GM23338 (cell line): Measurements from ENCODE around the gene RCOR1. TPM values are rescaled to one million over a fixed set of nuclear protein-coding genes. Genes with fewer than 3 reads are reported as not detected.

Source experiments
- ATAC-seq: fragments of 200-7000 bp; cut with Tn5 transposase; 3 replicates; pipeline ENCODE4 v1.9.1; 2020
- DNase-seq: peaks from one replicate; pipeline ENCODE4 v3.0.0-alpha.2; 2015; ENCODE audit warnings: low spot score
- H2AFZ ChIP-seq: fragments of 200-600 bp; sonication (generic); 2 replicates; pipeline ENCODE4 v1.8.0; 2016; ENCODE audit warnings: antibody characterized with exemption, mild to moderate bottlenecking, moderate library complexity
- H3F3A ChIP-seq: fragments of 200-600 bp; sonication (generic); replicated peaks from 2 replicates; pipeline ENCODE4 v1.8.0; 2017; ENCODE audit warnings: antibody characterized with exemption, mixed run types, low read depth
- H3K27ac ChIP-seq: fragments of 200-600 bp; sonication (generic); 2 replicates; pipeline ENCODE4 v1.6.1; 2016; ENCODE audit warnings: low read depth
- H3K27me3 ChIP-seq: fragments of 200-600 bp; sonication (generic); 2 replicates; pipeline ENCODE4 v1.8.0; 2016; ENCODE audit warnings: mild to moderate bottlenecking, mixed run types, moderate library complexity; ENCODE audit not compliant: insufficient read depth
- H3K36me3 ChIP-seq: fragments of 200-600 bp; sonication (generic); 2 replicates; pipeline ENCODE4 v1.8.0; 2016; ENCODE audit warnings: mild to moderate bottlenecking; ENCODE audit not compliant: insufficient read depth
- H3K4me1 ChIP-seq: fragments of 200-600 bp; sonication (generic); 2 replicates; pipeline ENCODE4 v1.8.0; 2016; ENCODE audit warnings: mild to moderate bottlenecking, moderate library complexity; ENCODE audit not compliant: insufficient read depth
- H3K4me2 ChIP-seq: fragments of 200-600 bp; sonication (generic); 2 replicates; pipeline ENCODE4 v1.7.1; 2017; ENCODE audit warnings: mixed run types
- H3K4me3 ChIP-seq: fragments of 200-600 bp; sonication (generic); 2 replicates; pipeline ENCODE4 v1.6.1; 2016; ENCODE audit warnings: mixed run types
- H3K79me2 ChIP-seq: fragments of 200-600 bp; sonication (generic); replicated peaks from 2 replicates; pipeline ENCODE4 v1.8.0; 2017; ENCODE audit warnings: mild to moderate bottlenecking; ENCODE audit not compliant: insufficient read depth
- H3K9me2 ChIP-seq: fragments of 200-600 bp; sonication (generic); 2 replicates; pipeline ENCODE4 v1.8.0; 2017; ENCODE audit not compliant: insufficient read depth
- H4K20me1 ChIP-seq: fragments of 200-600 bp; sonication (generic); replicated peaks from 2 replicates; pipeline ENCODE4 v1.8.0; 2017; ENCODE audit warnings: mild to moderate bottlenecking; ENCODE audit not compliant: insufficient read depth
- H3K27ac Mint-ChIP-seq: 2 replicates; pipeline ENCODE4 v1.8.0; 2020; ENCODE audit warnings: inconsistent platforms, mild to moderate bottlenecking, moderate library complexity, mixed read lengths
- H3K27me3 Mint-ChIP-seq: 3 replicates; pipeline ENCODE4 v1.8.0; 2022; ENCODE audit warnings: low read depth, mild to moderate bottlenecking, moderate library complexity, mixed read lengths, inconsistent platforms; ENCODE audit not compliant: insufficient read depth, poor library complexity
- H3K36me3 Mint-ChIP-seq: 3 replicates; pipeline ENCODE4 v1.8.0; 2021; ENCODE audit warnings: low read depth, mild to moderate bottlenecking, inconsistent platforms, moderate library complexity, mixed read lengths
- H3K4me1 Mint-ChIP-seq: 3 replicates; pipeline ENCODE4 v1.8.0; 2020; ENCODE audit warnings: mild to moderate bottlenecking, inconsistent platforms, mixed read lengths
- H3K4me3 Mint-ChIP-seq: 3 replicates; pipeline ENCODE4 v1.8.0; 2021; ENCODE audit warnings: moderate library complexity, mild to moderate bottlenecking, inconsistent platforms, mixed read lengths
- H3K9me3 Mint-ChIP-seq: 3 replicates; pipeline ENCODE4 v1.8.0; 2020; ENCODE audit warnings: moderate library complexity, mild to moderate bottlenecking, inconsistent platforms, mixed read lengths
- ETS1 ChIP-seq: IDR thresholded peaks from 2 replicates; pipeline ENCODE4 v1.6.1; 2016; ENCODE audit warnings: antibody characterized with exemption
- POLR2AphosphoS5 ChIP-seq: IDR thresholded peaks from 2 replicates; pipeline ENCODE4 v1.6.1; 2016; ENCODE audit warnings: antibody characterized with exemption, low read depth
- STAT1 ChIP-seq: IDR thresholded peaks from one replicate; pipeline ENCODE4 v1.6.1; 2016; ENCODE audit warnings: antibody characterized with exemption; ENCODE audit not compliant: unreplicated experiment
- ZNF331 ChIP-seq: fragments of 250-450 bp; sonication (Bioruptor Pico); IDR thresholded peaks from 2 replicates; pipeline ENCODE4 v1.5.0; 2020; ENCODE audit warnings: low read depth, mild to moderate bottlenecking, moderate library complexity
- ZNF462 ChIP-seq: fragments of 250-450 bp; sonication (Bioruptor Pico); IDR thresholded peaks from 2 replicates; pipeline ENCODE4 v1.5.0; 2020; ENCODE audit warnings: mild to moderate bottlenecking, moderate library complexity
- polyA plus RNA-seq: library from polyadenylated mRNA; unstranded; fragments of >200 nt; fragmentation: Nextera tagmentation; extraction: Ambion mirVana; gene quantifications from 2 replicates; pipeline ENCODE4 v1.2.1, GENCODE V29; 2016
- total RNA-seq: library from RNA; depleted of rRNA; stranded (reverse); fragments of >200 nt; shearing (Covaris generic); gene quantifications from 2 replicates; pipeline ENCODE4 v1.2.3, GENCODE V29; 2014

Gene RCOR1
- total and polyA plus RNA-seq, 2 experiments from 2014 or later, result 7.6 to 26.1 TPM

- TF ChIP-seq ZNF462 (CRISPR knock-in tag) (no peak), ZNF331 (no peak)
Observed at GRCh38 chr14:102688290-102688689, 95.8 kb downstream of the RCOR1 start (continued).

- Histone ChIP-seq H3K4me1 (peaks cover 11% of the 10 kb centered on the region), H4K20me1 (peaks cover 6% of the 10 kb centered on the region), H3K9me2 (no peaks in the 10 kb centered on the region), H3K36me3 (no peaks in the 10 kb centered on the region), H3F3A (peaks cover 5% of the 10 kb centered on the region), H2AFZ (no peak overlapping the region), H3K27ac (no peak overlapping the region), H3K79me2 (peaks cover 68% of the 10 kb centered on the region), H3K4me3 (no peak overlapping the region), H3K27me3 (no peaks in the 10 kb centered on the region), H3K4me2 (no peak overlapping the region)
- Mint-ChIP-seq H3K4me3 (no peak overlapping the region), H3K9me3 (no peaks in the 10 kb centered on the region), H3K27ac (no peak overlapping the region), H3K4me1 (peaks cover 21% of the 10 kb centered on the region), H3K36me3 (no peaks in the 10 kb centered on the region), H3K27me3 (no peaks in the 10 kb centered on the region)
- DNase-seq, result no peak
- no peak for ATAC-seq
- TF ChIP-seq ZNF462 (CRISPR knock-in tag), result no peak
- no peak for TF ChIP-seq POLR2AphosphoS5
- TF ChIP-seq ETS1, result no peak
- TF ChIP-seq STAT1, result no peak
Observed at GRCh38 chr14:102690509-102691286, 98.2 kb downstream of the RCOR1 start.
